CD4-positive, alpha-beta T cell treated with Interferon alpha-2 for 1 hour (primary cell): ENCODE data around the gene RNF4.

Experiments
- DNase-seq, 2 donors: peaks; one replicate each; pipeline ENCODE4 v3.0.0-alpha.2; 2020 to 2022

Gene RNF4

GRCh38 chr4:2438822-2439718 is 29.8 kb upstream of the RNF4 start:
- DNase-seq, result no peak

GRCh38 chr4:2441393-2442174 is 27.3 kb upstream of the RNF4 start:
- DNase-seq, result peak; percentile 75 to 79

DNA sequence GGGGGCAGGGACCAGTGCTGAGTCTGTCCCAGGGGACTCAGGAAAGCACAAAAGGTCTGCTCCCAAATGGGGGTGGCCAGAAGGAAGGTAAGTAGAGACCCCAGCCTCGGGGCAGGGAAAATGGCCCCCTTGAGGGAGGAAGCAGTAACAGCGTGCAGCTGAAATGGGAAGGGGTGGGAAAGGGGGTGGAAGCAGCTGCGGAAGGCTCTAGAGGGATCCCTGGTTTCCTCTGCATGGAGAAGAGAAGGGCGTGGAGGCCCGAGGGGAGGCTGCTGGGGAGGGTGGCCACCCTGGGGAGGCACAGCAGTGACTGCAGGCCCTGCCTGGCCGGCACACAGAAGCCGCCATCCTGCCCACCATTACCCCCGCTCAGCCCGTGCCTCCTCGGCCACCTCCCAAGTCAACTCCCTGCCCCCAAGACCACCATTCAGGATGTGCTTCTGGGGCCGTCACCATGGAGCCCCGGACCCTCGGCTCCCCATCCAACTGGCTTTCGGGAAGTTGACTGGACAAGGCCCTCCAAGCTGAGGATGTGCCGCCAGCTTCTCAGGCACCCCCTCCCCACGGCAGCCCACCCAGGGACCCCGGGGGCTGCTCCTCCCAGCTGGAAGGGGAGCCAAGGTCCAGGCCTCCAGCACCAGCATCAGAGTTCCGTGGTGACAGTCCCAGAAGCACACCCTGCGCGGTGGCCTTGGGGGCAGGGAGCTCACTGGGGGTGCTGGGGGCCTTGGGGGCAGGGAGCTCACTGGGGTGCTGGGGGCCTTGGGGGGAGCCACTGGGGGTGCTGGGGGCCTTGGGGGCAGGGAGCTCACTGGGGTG is 26.5 kb upstream of the RNF4 start:
- DNase-seq, result no peak

DNA sequence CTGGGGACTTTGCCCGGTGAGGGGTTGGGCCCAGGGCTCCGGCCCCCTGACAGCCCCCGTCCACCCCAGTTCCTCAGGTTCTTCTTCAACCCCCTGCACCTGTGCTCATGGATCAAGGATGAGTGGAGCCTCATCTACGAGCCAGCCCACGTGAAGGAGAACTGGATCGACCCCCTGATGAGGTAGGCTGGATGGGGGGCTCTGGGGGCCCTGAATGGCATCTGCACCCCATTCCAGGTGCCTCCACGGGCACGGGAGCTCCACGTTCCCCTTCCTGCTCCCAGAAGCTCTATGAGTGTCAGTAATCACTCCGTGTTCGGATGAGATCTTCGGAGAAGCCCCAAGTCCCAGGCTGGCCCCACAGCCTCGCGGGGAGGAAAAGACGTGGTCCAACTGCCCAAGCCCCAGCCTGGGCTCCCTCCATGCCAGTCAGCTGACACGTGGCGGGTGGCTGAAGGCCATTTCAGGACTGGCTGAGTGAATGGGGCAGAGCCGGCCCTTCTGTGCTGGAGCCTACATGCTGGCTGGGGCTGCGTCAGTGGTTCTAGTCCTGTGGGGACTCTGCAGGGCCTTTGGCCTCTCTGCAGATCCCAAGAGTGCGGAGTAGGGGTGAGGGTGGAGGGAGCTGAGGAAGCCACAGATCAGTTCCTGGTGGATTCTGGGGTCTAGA is 25.7 kb upstream of the RNF4 start:
- no peak for DNase-seq

- DNase-seq, result no peak
These were observed 24.8 kb upstream of the RNF4 start for GRCh38 chr4:2443956-2444740.

GRCh38 chr4:2445130-2445529 is 23.8 kb upstream of the RNF4 start:
- no peak for DNase-seq

GRCh38 chr4:2445571-2445970 is 23.3 kb upstream of the RNF4 start:
- DNase-seq, result no peak

- DNase-seq, result no peak
These were observed 22.0 kb upstream of the RNF4 start for GRCh38 chr4:2446656-2447564.

DNA sequence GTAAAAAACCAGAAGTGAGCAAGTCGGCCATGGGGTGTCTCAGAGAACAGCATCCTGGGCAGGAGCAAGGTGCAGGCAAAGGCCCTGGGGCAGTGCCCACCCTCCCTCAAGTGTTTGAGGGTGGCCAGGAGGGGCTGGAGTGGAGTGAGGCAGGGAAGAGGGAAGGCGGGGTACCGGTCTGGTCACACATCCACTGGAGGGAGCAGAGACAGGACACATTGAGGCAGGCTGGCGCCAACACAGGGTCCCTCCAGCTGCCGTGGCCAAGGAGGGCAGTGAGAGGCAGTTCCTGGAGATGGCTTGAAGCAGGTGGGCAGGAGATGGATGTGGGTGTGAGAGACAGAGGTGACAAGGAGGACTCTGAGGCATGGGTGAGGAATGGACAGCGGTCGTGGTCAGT is 20.3 kb upstream of the RNF4 start:
- DNase-seq, result no peak

GRCh38 chr4:2449051-2449450 is 19.9 kb upstream of the RNF4 start:
- no peak for DNase-seq

DNA sequence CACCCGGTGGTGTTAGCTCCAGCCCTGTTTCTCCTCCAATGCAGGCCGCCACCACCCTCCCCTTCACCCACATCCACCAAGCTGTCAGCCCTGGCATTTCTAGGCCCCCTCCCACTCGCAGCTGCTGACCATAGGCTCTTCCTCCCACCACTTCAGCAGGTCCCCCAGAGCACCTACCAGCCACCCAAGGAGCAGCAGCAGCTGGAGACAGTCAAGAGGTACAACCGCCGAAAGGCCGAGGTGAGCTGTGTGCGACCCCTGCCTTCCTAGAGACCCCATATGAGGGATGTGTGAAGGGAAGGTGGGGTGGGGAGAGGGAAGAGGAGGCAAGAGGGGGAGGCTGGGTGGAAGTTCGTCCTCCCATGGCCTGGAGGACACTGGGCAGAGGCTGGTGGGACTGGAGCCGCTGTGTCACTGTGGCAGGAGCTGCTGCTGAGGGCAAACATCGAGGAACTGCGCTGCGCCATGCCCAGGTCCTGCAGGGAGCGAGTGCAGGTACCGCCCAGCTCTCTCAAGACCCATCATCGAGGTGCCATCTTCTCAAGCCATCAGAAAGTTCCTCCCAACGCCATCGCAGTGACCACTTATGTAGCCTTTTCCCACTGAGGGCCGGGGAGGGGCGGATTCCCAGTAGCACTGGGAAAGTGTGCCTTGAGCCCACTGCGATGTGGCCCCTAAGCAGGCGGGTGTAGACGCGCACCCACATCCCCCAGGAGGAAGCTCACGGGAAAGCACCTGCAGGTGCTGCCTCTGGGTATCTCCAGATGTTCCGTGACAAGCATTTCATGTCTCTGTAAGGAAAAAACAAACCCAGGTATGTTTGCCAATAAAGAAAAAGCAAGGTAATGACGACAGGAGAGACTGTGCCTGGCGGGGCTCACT is 19.2 kb upstream of the RNF4 start:
- DNase-seq, result no peak

DNA sequence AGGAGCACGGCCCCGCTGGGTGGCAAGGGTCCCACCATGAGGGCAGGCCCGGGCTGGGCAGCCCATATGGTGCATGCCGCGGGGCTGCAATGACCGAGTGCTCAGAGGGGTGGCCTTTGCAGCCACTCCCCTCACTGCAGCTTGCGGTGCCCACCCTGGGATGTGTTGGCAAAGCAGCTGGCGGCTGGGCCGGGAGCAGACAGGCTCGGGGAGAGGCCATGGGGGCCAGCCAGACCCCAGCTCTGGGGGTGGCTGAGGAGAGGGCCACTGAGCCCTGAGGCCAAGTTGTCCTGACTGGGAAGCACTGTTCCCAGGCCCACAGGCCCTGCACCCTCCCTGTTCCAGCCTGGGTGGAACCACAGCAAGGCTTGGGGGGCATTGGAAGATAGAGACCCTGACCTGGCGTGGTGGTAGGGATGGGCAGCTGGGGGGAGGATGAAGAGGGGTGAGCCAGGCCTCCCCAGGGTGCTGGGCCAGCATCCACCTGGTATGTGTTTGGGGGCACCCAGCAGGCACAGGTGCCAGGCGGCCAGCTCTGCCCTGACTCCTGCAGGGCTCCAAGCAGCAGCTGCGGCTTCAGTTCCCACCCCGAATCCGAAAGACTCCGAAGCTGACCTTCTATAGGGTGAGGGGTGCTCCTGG is 18.4 kb upstream of the RNF4 start:
- no peak for DNase-seq

DNA sequence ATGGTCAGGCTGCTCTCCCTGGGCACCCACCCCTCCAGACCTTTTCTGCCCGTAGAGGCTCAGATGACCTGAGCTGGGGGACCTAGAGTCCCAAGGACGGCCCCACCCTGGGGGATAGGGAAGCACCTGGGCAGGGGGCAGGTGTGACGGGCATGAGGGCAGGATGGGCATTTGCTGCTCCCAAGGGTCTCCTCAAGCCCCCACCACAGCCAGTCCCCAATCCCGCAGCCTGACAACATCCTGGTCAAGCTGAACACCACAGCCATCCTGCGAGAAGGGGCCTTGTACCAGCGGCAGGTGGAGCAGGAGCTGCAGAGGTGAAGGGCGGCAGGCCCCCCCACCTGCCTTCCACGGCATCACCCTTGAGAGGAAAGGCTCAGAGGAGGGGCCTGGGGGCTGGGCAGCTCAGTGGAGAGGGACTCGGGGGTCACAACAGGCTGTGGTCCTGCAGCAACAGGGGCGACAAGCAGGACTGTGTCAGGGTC is 17.8 kb upstream of the RNF4 start:
- no peak for DNase-seq

DNA sequence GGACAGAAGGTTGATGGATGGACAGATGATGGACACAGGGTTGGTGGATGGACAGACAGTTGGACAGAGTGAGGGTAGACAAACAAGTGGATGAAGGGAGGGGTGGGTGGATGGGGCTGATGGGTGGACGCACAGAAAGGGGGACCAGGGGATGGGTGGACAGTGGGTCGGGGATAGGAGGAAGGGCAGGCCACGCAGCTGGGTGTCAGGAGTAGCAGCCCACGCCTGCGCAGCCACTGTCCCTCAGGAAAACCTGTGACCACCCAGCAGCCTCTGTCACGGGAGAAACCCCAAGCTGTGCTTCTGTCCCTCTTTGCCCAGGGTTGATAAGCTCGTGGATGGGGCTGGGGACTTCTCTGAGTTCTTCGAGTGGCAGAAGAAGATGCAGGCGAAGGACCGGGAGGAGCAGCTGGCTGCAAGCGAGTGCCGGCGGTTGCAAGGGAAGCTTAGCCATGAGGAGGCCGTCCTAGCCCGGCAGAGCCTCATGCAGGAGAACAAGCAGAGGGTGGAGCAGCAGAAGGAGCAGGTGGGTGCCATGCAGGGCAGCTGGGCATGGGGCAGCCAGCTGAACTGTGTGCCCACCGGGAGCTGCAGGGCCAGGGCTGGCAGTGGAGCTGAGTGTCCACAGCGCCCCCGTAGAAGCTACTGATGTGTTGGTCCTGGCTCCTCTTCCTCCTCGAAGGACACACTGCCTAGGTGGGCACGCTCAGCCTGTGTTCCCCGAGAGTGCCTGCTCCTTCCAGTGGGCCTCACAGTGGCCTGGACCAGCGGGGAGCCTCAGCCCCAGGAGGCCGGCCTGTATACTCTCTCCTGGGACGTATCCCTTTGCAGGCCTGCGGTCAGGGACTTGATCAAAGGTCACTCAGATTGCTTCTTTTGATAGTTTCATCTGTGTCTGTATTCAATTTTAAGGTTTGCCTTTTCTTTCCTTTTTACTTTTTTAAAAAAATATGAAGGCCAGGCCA is 16.8 kb upstream of the RNF4 start:
- no peak for DNase-seq

DNA sequence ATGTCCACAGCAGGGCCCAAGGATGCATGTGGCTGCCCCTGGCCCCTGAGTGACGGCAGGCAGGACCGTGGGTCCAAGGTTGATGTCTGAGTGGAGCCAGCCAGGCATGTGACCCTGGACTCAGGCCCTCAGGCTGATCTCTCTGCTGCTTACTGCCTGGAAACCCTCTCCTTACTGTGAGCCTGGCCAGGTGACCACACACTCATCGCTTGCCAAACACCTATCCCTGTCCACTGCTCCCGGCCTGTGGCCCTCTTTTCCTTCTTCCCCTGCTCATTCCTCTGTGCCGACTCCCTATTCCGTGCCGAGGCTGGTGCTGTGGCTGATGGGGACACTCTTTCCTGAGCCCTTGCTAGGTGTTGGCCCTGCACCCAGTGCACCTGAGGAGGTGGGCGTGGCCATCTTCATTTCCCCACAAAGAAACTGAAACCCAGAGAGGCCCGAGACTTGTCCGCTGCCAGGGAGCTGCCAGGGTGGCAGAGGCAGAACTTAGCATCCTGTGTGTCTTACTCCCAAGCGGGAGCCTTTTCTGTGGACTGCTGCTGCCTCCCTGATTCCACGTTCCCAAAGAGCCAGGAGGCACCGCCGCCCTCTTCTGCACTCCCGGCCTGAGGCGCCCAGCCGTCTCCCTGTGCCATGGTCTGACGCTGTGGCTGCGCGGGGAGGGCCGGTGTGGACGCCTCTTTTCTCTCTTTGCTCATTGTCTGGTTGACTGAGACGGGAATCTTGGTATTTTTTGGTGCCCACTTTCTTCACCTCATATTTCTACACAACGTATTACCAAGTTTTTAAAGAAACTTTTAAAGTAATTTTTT is 11.2 kb upstream of the RNF4 start:
- peak in 1 of 2 donors; percentile 19 for DNase-seq

GRCh38 chr4:2458546-2459491 is 10.1 kb upstream of the RNF4 start:
- no peak for DNase-seq
